Mammary epithelial cell (primary cell): ENCODE measurements around the gene SCAPER.

ENCODE experiments used
- CTCF ChIP-seq, 2 donors: IDR thresholded peaks in 1 of 2; conservative IDR thresholded peaks in 1 of 2; 2 replicates each; pipeline ENCODE4 v1.5.1; 2011 to 2012; ENCODE audit warnings: inconsistent platforms in 2 of 2, low read length in 2 of 2, mild to moderate bottlenecking in 2 of 2, control low read depth in 1 of 2, low read depth in 1 of 2; ENCODE audit not compliant: insufficient read depth in 1 of 2; ENCODE audit errors: extremely low read depth in 1 of 2
- EZH2 ChIP-seq: IDR thresholded peaks from 2 replicates; pipeline ENCODE4 v1.6.1; 2012; ENCODE audit warnings: low read length, inconsistent platforms, borderline replicate concordance

- no peak for TF ChIP-seq CTCF (conservative IDR thresholded peaks at IDR 0.05 in 1 of 2, IDR thresholded peaks at IDR 0.05 in 1 of 2; ENCODE audit: extremely low read depth in 1 of 2, insufficient read depth in 1 of 2, low read depth in 1 of 2, low read length in 2 of 2)
- TF ChIP-seq EZH2: no peak
These were observed 7.3 kb upstream of the SCAPER start for GRCh38 chr15:76912430-76912829.
